ENCODE results near the gene TTLL8. TPM values are rescaled to one million over a fixed set of nuclear protein-coding genes. Genes with fewer than 3 reads are reported as not detected.
A peak's percentile ranks its signal among the peaks of the same experiment; 100 is the strongest.

TTLL8 gene
- total and polyA plus RNA-seq, 7 donors, result not detected

DNA sequence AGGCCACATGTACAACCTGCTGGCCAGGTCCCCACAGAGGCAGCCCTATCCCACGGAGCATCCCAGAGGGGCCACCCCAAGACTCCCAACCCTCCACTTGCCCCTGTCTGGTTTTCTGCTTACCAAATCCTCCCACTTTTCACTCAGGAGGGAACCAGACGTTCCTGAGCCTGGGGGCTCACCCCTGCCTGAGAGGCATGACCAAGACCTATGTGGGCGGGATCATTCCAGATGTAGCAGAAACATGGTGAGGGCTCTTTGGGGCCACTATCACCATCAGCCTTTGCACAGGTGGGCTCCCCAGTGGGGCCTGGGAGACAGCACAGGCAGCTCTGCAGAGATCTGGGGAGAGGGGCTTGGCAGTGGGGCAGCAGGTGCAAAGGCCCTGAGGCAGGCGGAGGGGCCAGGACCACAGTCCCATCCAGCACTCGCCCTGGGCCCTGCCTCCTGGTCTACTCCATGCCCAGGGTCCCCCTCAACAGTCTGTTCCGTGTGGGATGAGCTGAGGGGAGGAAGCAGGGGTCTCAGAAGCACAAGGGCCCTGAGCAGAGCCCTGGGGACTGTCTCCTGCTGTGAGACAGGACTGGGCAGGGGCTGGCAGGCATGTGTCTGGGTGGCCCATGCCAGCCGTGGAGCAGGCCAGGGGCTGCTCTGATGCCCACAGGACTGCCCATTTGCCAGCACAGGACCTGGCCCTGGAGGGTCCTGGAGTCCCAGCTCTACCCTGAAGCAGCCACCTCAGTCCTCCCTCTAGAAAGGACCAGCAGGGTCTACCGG lies 88.2 kb downstream of the TTLL8 start:
- H3K27me3 ChIP-seq (ENCODE audit: insufficient read depth in 3 of 3, low read length in 2 of 3), result no peaks in the 10 kb centered on the region
- whole genome bisulfite sequencing, 3 donors, result 79 to 86% (median 84%) methylated on average over 7 to 8 of the region's 8 CpGs
- ATAC-seq (no peak), DNase-seq (peak; percentile 24 to 53)
- no peaks in the 10 kb centered on the region for H3K9me3 ChIP-seq
- peak overlapping the region; percentile 97 for H3K27ac ChIP-seq
- TF ChIP-seq, protein P1, sequence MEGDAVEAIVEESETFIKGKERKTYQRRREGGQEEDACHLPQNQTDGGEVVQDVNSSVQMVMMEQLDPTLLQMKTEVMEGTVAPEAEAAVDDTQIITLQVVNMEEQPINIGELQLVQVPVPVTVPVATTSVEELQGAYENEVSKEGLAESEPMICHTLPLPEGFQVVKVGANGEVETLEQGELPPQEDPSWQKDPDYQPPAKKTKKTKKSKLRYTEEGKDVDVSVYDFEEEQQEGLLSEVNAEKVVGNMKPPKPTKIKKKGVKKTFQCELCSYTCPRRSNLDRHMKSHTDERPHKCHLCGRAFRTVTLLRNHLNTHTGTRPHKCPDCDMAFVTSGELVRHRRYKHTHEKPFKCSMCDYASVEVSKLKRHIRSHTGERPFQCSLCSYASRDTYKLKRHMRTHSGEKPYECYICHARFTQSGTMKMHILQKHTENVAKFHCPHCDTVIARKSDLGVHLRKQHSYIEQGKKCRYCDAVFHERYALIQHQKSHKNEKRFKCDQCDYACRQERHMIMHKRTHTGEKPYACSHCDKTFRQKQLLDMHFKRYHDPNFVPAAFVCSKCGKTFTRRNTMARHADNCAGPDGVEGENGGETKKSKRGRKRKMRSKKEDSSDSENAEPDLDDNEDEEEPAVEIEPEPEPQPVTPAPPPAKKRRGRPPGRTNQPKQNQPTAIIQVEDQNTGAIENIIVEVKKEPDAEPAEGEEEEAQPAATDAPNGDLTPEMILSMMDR (IDR thresholded peaks at IDR 0.05), result no peak
- intact Hi-C loops (cut with DNase I), result no loop called here
- no peak overlapping the region for H3K4me3 ChIP-seq
- H3K36me3 ChIP-seq (ENCODE audit: insufficient read depth in 1 of 2, low read depth in 1 of 2), result no peaks in the 10 kb centered on the region
- H3K4me1 ChIP-seq, result peaks cover 49% of the 10 kb centered on the region

DNA sequence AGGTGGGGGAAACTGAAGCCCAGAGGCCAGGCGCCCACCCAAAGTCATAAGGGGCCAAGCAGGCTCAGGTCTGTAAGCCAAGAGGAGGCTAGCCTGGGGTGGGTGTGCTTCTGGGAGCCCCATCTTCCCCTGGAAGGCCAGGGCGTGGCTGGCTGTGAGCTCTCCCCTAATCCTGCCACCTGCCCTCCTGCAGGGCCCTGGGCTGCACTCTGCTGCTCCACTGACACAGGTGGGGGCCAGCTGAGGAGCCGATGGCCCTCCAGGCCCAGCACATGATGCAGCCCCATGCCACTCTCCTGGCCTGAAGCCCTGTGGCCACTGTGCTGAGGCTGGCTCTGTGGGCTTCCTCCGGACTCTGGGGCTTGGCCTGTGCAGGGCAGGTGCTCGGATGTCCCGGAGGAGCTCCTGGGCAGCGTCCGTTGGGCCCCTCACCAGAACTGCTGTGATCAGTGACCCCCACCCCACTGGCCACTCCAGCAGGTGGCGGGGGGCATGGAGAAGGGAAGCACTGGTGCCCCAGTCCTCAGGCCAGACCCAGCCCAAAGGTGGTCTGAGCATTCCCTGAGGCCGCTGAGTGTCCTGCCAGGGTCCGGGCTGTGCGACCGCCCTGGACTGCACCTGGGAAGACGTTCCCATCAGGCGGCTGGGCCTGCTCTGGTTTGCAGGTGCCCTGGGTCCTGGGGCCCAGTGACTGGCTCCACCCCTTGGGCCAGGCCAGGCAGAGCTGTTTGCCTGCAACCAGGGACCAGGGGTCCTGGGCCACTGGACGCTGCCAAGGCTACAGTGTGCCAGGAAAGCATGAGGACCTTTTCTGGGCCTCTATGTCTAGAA lies 89.1 kb downstream of the TTLL8 start:
- Histone ChIP-seq H3K27me3 (ENCODE audit: insufficient read depth in 3 of 3, low read length in 2 of 3) (no peaks in the 10 kb centered on the region), H3K36me3 (ENCODE audit: insufficient read depth in 1 of 2, low read depth in 1 of 2) (peaks cover 0 to 7% of the 10 kb centered on the region in 2 donors), H3K4me1 (peaks cover 58% of the 10 kb centered on the region), H3K9me3 (no peaks in the 10 kb centered on the region), H3K27ac (peak overlapping the region; percentile 97), H3K4me3 (no peak overlapping the region)
- intact Hi-C loops (cut with DNase I), result no loop called here
- TF ChIP-seq, protein P1 (IDR thresholded peaks at IDR 0.05), result no peak
- DNase-seq (peak; percentile 24 to 56), ATAC-seq (no peak)
- WGBS, 3 donors, result 89 to 93% (median 90%) methylated on average over 15 to 16 of the region's 16 CpGs

Other genes starting within 250 kb of the TTLL8 start
- 10 to 100 TPM; 16.9 to 22.9 (median 20.3) TPM for gene BRD1, start 230.4 kb downstream of the TTLL8 start, total RNA-seq
- 10 to 100 TPM in 2 of 3 donors, 1 to 10 TPM in 1; 7.9 to 12.8 (median 10.1) TPM for gene BRD1, start 230.4 kb downstream of the TTLL8 start, polyA plus RNA-seq
- 1 to 10 TPM; 5.9 to 9.0 (median 8.3) TPM for gene ZBED4, start 204.5 kb downstream of the TTLL8 start, total RNA-seq
- gene ZBED4, start 204.5 kb downstream of the TTLL8 start, polyA plus RNA-seq, result 10 to 100 TPM in 1 of 3 donors, 1 to 10 TPM in 2; 3.3 to 17.9 (median 7.5) TPM
- gene ALG12, start 139.9 kb downstream of the TTLL8 start, total RNA-seq, result 10 to 100 TPM in 2 of 4 donors, 1 to 10 TPM in 2; 6.5 to 10.8 (median 8.7) TPM
- 10 to 100 TPM in 1 of 3 donors, 1 to 10 TPM in 2; 8.0 to 11.0 (median 8.2) TPM for gene ALG12, start 139.9 kb downstream of the TTLL8 start, polyA plus RNA-seq
- gene CRELD2, start 139.7 kb downstream of the TTLL8 start, total RNA-seq, result 10 to 100 TPM in 3 of 4 donors, 1 to 10 TPM in 1; 9.9 to 14.0 (median 11.5) TPM
- 10 to 100 TPM in 2 of 3 donors, 1 to 10 TPM in 1; 8.8 to 14.1 (median 11.6) TPM for gene CRELD2, start 139.7 kb downstream of the TTLL8 start, polyA plus RNA-seq
- gene PIM3, start 97.5 kb downstream of the TTLL8 start, total RNA-seq, result 100 to 1,000 TPM in 2 of 4 donors, 10 to 100 TPM in 2; 40.5 to 128 (median 84.5) TPM
- 10 to 100 TPM; 66.4 to 84.5 (median 79.0) TPM for gene PIM3, start 97.5 kb downstream of the TTLL8 start, polyA plus RNA-seq
- not detected for gene IL17REL, start 45.5 kb downstream of the TTLL8 start, total RNA-seq
- not detected for gene IL17REL, start 45.5 kb downstream of the TTLL8 start, polyA plus RNA-seq
- gene MLC1, start 27.1 kb upstream of the TTLL8 start, total RNA-seq, result not detected
- under 1 TPM in 1 of 3 donors, not detected in 2; under 0.01 TPM for gene MLC1, start 27.1 kb upstream of the TTLL8 start, polyA plus RNA-seq
- gene MOV10L1, start 31.7 kb upstream of the TTLL8 start, total RNA-seq, result under 1 TPM in 2 of 4 donors, not detected in 2; 0.07 to 0.39 TPM
- under 1 TPM in 1 of 3 donors, not detected in 2; 0.05 TPM for gene MOV10L1, start 31.7 kb upstream of the TTLL8 start, polyA plus RNA-seq
- under 1 TPM in 3 of 4 donors, not detected in 1; 0.16 to 0.69 (median 0.25) TPM for gene PANX2, start 112.4 kb upstream of the TTLL8 start, total RNA-seq
- gene PANX2, start 112.4 kb upstream of the TTLL8 start, polyA plus RNA-seq, result under 1 TPM; 0.03 to 0.09 (median 0.04) TPM
- 10 to 100 TPM; 19.9 to 29.5 (median 24.0) TPM for gene TRABD, start 127.6 kb upstream of the TTLL8 start, total RNA-seq
- 10 to 100 TPM; 30.6 to 52.1 (median 46.8) TPM for gene TRABD, start 127.6 kb upstream of the TTLL8 start, polyA plus RNA-seq
- 10 to 100 TPM in 3 of 4 donors, 1 to 10 TPM in 1; 10.0 to 26.6 (median 15.9) TPM for gene SELENOO, start 142.7 kb upstream of the TTLL8 start, total RNA-seq
- 10 to 100 TPM; 18.0 to 22.3 (median 20.6) TPM for gene SELENOO, start 142.7 kb upstream of the TTLL8 start, polyA plus RNA-seq
- gene TUBGCP6, start 186.7 kb upstream of the TTLL8 start, total RNA-seq, result 10 to 100 TPM; 18.0 to 21.8 (median 19.0) TPM
- 10 to 100 TPM in 2 of 3 donors, 1 to 10 TPM in 1; 9.5 to 11.2 (median 10.6) TPM for gene TUBGCP6, start 186.7 kb upstream of the TTLL8 start, polyA plus RNA-seq
- 10 to 100 TPM; 13.5 to 19.4 (median 15.3) TPM for gene HDAC10, start 193.0 kb upstream of the TTLL8 start, total RNA-seq
- 1 to 10 TPM; 4.3 to 5.3 (median 5.1) TPM for gene HDAC10, start 193.0 kb upstream of the TTLL8 start, polyA plus RNA-seq
- gene MAPK12, start 203.4 kb upstream of the TTLL8 start, total RNA-seq, result 100 to 1,000 TPM; 107 to 178 (median 145) TPM
- 100 to 1,000 TPM in 2 of 3 donors, 10 to 100 TPM in 1; 57.4 to 148 (median 131) TPM for gene MAPK12, start 203.4 kb upstream of the TTLL8 start, polyA plus RNA-seq
- 1 to 10 TPM; 4.4 to 6.3 (median 5.4) TPM for gene MAPK11, start 212.1 kb upstream of the TTLL8 start, total RNA-seq
- 1 to 10 TPM; 1.7 to 5.3 (median 4.0) TPM for gene MAPK11, start 212.1 kb upstream of the TTLL8 start, polyA plus RNA-seq
- 10 to 100 TPM; 13.6 to 43.7 (median 15.0) TPM for gene PLXNB2, start 249.3 kb upstream of the TTLL8 start, total RNA-seq
- 10 to 100 TPM in 1 of 3 donors, 1 to 10 TPM in 2; 3.9 to 11.6 (median 5.8) TPM for gene PLXNB2, start 249.3 kb upstream of the TTLL8 start, polyA plus RNA-seq

Data from psoas muscle (tissue), 8 donors.